ENCODE measurements around the gene IGFL3. TPM values are rescaled to one million over a fixed set of nuclear protein-coding genes. Genes with fewer than 3 reads are reported as not detected.
A peak's percentile ranks its signal among the peaks of the same experiment; 100 is the strongest.
"Not testable (repeated sequence)": the region's sequence is repeated elsewhere in the genome, so short reads cannot be mapped to it uniquely, and the experiment has no call there.

The IGFL3 gene
- total RNA-seq (2014; rRNA removed; shearing (Covaris generic)), result not detected in 2 replicates

GRCh38 chr19:46124638-46125115 lies at the start of gene IGFL3:
Gene IGFL3 (minus strand): TSS chr19:46124688. CDS start chr19:46124649, 39 bp downstream.
- DNase-seq (ENCODE audit: low read depth), result no peak

DNA sequence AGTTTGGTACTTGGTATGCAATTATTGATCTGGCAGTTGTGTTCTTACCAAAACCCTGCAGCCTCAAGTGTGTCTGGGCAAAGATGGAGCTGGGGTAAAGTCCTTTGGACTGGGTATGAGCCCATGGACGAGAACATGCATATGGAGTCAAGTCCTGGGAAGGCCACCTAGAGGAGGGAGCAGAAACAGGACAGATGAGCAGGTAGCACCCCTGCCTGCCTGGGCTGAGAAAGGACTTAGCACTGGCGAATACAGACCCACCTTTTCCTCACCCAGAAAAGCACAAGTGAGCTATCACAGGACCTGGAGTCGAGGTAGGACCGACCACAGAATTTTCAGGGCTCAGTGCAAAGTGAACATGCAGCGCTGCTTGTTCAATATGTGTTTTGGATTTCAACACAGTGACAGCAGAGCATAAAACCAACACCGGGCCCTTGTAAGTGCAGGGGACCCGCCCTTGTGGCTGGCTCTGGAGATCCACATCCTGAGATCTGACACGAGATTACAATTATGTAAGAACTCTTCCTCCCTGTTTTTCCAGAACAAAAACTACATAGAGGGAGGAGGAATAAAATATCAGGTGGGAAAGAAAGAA lies 49.5 kb upstream of the IGFL3 start:
- DNase-seq (ENCODE audit: low read depth), result no peak

DNA sequence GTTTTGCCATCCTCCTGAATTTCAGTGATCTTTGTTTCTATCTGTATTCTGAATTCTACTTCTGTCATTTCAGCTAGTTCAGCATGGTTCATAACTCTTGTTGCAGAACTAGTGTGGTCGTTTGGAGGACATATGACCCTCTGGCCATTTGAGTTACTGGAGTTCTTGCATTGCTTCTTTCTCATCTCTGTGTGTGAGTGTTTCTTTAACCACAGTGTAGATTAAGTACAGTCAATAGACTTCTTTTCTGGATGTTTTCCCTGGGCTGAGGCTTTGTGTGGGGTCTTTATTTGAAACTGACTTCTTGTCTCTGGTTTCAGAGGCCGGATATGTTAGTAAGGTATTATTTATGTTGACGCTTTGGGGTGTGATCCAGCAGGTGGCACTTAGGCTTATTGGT lies 38.2 kb upstream of the IGFL3 start:
- no peak for DNase-seq (ENCODE audit: low read depth)

GRCh38 chr19:46161642-46162257 lies 37.3 kb upstream of the IGFL3 start:
- DNase-seq (ENCODE audit: low read depth), result not testable (repeated sequence)

- DNase-seq (ENCODE audit: low read depth), result no peak
Measured at GRCh38 chr19:46160233-46160775, 35.8 kb upstream of the IGFL3 start.

DNA sequence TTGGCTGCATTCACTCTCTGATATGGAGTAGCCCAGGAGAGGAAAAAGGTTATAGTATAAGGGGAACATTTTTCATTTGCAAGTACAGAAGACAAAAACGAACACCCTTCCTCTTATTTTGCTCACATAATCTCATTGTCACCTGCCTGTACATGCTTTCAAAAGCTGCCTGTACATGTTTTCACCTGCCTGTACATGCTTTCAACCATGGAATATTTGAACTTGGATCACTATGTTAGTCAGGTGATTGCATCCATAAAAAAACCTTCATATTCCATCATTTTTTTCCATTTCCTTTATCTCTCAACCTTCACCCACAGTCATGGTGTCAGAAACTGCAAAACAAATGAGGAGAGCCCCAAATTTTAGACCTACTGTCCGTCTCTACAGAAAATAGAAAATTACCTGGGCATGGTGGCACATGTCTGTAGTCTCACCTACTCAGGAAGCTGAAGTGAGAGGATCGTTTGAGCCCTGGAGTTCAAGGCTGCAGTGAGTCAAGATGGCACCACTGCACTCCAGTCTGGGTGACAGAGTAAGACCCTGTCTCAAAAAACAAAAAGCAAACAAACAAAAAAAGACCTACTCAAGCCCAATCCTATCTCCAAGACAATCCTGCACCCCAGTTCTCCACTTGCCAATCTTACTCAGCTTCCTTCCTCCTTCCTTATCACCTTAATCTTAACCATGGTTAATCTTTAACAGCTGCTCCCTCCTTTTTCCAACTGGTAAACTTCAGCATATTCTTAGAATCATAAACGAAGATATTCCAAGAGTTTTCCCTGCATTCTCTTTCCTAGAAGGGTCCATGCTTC lies 35.1 kb upstream of the IGFL3 start:
- DNase-seq (ENCODE audit: low read depth), result no peak

GRCh38 chr19:46155237-46155636 lies 30.7 kb upstream of the IGFL3 start:
- peak; percentile 14 for DNase-seq (ENCODE audit: low read depth)

DNA sequence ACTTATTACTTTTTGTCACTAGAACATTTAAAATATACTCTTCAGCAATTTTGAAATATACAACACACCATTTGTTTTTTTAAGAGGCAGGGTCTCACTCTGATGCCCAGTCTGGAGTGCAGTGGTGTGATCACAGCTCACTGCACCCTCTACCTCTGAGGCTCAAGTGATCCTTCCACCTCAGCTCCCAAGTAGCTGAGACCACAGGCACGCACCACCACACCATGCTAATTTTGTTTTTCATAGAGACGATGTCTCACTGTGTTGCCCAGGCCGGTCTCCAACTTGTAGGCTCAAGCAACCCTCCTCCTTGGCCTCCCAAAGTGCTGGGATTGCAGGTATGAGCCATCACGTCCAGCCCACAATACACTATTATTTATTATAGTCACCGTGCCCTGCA lies 26.1 kb upstream of the IGFL3 start:
- DNase-seq (ENCODE audit: low read depth), result no peak

DNA sequence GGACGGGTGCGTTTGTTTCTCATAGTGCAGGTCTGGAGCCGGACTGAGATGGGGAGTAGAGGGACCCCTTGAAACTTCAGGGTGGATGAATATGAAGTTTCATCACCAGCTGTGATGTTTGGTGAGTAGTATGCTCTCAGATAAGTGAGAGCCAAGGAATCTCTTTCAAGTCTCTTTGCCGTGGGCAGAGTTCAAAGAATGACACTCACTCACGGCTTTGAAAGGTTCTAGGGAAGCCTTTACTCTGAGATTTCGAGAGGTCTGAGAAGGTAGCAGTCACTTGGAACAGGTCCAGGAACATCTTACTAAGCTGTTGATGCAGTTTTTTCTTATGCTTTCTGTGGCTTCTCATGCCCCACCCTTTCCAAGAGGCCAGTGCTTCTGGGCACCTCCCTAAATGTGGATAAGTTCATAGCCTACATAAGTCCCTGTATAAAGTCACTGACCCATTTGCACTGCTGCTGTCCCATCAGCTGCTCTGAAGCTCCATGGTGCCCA lies 23.4 kb upstream of the IGFL3 start, which contains the start of gene IGFL2:
TSS of gene IGFL2 (plus strand) at position 448 of the 498 bp plus-strand sequence. CDS start at position 489, 41 bp downstream.
- no peak for DNase-seq (ENCODE audit: low read depth)

GRCh38 chr19:46147166-46147740 lies 22.8 kb upstream of the IGFL3 start:
- DNase-seq (ENCODE audit: low read depth), result no peak

GRCh38 chr19:46144756-46145155 lies 20.3 kb upstream of the IGFL3 start:
- DNase-seq (ENCODE audit: low read depth), result no peak

DNA sequence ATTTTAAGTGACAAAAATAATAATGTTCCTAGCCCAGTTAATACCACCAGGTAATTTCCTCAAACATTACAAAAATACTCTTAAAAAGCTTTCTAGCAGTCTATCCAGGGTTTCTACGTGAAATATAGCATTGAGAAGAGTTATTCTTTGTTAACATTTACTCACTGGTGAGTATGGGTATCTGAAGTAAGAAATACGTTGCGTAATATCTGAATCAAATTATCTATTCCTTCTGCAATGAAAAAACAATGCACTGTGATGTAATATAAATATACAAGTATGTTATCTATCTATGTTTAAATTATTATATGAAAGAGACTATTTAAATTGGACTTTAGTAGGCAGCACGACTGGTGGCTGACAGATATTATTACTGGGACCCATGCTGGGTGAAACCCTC lies 17.8 kb upstream of the IGFL3 start:
- no peak for DNase-seq (ENCODE audit: low read depth)

GRCh38 chr19:46141421-46141820 lies 16.9 kb upstream of the IGFL3 start:
- no peak for DNase-seq (ENCODE audit: low read depth)

- no peak for DNase-seq (ENCODE audit: low read depth)
Measured at GRCh38 chr19:46137915-46138473, 13.5 kb upstream of the IGFL3 start.

DNA sequence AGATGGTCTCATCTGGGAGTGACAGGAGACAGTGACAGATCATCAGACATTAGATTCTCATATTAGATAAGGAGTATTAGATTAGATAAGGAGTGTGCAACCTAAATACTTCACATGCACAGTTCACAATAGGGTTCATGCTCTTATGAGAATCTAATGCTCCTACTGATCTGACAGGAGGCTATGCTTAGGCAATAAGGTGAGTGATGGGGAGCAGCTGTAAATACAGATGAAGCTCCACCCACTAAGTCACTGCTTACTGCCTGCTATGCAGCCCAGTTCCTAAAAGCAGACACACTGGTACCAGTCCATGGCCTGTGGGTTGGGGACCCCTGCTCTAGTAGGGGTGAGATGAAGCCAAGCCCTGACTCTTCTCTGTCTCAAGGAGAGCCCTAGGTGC lies 10.0 kb upstream of the IGFL3 start:
- DNase-seq (ENCODE audit: low read depth), result no peak

DNA sequence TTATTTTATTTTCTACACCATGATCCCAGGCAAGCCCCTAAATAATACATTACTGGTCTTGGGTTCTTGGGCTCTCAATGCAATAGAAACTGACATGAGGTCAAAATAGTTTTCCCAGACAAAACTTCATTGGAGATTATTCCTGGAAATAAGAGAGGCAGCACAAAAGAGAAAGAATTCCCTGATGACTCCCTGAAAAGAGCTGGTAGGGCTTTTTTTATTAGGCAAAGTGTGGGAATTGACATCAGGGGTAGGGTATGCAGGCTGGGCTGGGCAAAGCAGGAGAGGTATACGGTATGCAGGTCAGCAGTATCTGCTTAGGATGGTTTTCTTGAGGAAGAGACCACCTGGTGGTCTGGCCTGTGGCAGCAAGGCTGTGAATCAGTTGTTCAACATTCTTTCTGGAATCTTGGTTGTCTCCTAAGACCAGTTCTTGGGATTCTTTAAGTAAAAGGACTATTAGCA lies 9.3 kb upstream of the IGFL3 start:
- DNase-seq (ENCODE audit: low read depth), result no peak

DNA sequence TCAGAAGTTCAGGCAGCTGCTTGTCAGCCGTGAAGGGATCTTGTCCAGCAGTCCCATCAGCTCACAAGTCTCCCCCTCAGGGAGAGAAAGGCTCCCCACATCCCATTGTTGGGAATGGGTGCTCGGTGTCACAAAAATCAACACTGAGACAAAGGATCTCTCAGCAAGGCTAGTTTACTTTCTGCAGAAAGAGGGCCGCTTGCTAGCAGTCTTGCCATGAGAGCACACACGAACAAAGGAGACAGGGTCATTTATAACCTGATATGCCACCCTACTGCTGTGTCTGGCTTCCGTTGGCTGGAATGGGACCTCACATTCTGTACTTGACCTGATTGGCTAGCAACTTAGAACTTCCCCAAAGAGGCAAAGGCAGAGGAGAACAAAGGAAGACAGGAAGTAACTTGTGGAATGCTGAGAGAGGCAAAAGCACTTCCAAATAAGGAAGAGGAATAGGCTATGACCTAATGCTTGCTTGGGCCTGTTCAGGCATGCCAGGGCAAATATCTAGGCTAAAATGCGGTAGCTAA lies 8.7 kb upstream of the IGFL3 start:
- DNase-seq (ENCODE audit: low read depth), result peak; percentile 70

GRCh38 chr19:46132508-46133100 lies 8.1 kb upstream of the IGFL3 start:
- no peak for DNase-seq (ENCODE audit: low read depth)

DNA sequence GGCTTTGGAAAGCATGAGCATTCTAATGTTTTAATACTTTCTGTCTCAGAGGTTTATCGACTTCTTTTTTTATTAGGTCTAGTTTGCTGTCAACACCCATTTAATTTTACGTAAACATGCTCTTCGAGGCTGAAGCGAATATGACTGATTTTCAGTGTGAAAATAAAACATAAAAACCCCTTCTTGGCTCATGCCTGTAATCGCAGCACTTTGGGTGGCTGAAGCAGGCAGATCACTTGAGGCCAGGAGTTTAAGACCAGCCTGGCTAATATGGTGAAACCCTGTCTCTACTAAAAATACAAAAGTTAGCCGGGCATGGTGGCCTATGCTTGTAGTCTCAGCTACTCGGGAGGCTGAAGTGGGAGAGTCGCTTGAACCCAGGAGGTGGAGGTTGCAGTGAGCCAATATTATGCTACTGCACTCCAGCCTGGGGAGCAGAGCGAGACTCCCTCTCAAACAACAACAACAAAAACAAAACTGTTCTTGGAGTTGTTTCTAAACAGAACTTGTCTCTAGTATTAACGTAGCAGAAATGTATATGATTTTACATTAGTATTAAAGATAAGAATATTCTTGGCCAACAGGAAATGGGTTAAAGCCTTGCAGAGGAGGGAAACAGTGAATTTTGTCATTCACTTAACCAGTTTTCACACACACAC lies 7.1 kb upstream of the IGFL3 start:
- DNase-seq (ENCODE audit: low read depth), result no peak

- no peak for DNase-seq (ENCODE audit: low read depth)
Measured at GRCh38 chr19:46126086-46126580, 1.6 kb upstream of the IGFL3 start.

All from RPMI7951 (cell line).